HepG2 (cell line): ENCODE results near the gene ZFYVE27. TPM values are rescaled to one million over a fixed set of nuclear protein-coding genes. Genes with fewer than 3 reads are reported as not detected.

Experiments
- ARHGAP35 ChIP-seq: sonication (generic); formaldehyde crosslinking; IDR thresholded peaks from 2 replicates; pipeline ENCODE4 v1.9.0; 2022; ENCODE audit warnings: mild to moderate bottlenecking, inconsistent platforms, moderate library complexity, missing genetic modification reagents, borderline replicate concordance
- CEBPB ChIP-seq: IDR thresholded peaks from 2 replicates; pipeline ENCODE4 v1.6.1; 2011; ENCODE audit warnings: low read depth, low read length, improper control_type of control experiment, borderline replicate concordance
- CEBPG ChIP-seq: IDR thresholded peaks from 2 replicates; pipeline ENCODE4 v1.6.1; 2016
- CREB1 ChIP-seq, 2 experiments: fragments of 450-650 bp in 1 of 2; IDR thresholded peaks; 2 replicates each; pipeline ENCODE4 v1.6.1; 2016 to 2017; ENCODE audit warnings: control low read depth in 1 of 2, mild to moderate bottlenecking in 1 of 2, missing compliant biosample characterization in 1 of 2, missing genetic modification characterization in 1 of 2
- CREM ChIP-seq, 2 experiments: sonication (generic) in 1 of 2; formaldehyde crosslinking in 1 of 2; IDR thresholded peaks; 2 replicates each; pipeline versions ENCODE4 v1.4.0 to v1.6.1; 2016 to 2020; ENCODE audit warnings: antibody characterized with exemption in 1 of 2, mild to moderate bottlenecking in 1 of 2, missing genetic modification reagents in 1 of 2
- ELF3 ChIP-seq: IDR thresholded peaks from 2 replicates; pipeline ENCODE4 v1.6.1; 2016; ENCODE audit warnings: missing genetic modification reagents, missing compliant biosample characterization
- EP300 ChIP-seq, 3 experiments: sonication (generic) in 1 of 3; formaldehyde crosslinking in 1 of 3; IDR thresholded peaks; 2 replicates each; pipeline versions ENCODE4 v1.5.1 to v1.6.1; 2011 to 2020; ENCODE audit warnings: low read depth in 2 of 3, low read length in 2 of 3, borderline replicate concordance in 1 of 3, improper control_type of control experiment in 1 of 3, mild to moderate bottlenecking in 1 of 3, missing genetic modification reagents in 1 of 3, moderate library complexity in 1 of 3
- GATAD2A ChIP-seq: IDR thresholded peaks from 2 replicates; pipeline ENCODE4 v1.6.1; 2016
- HCFC1 ChIP-seq: fragments of 150-350 bp; IDR thresholded peaks from 2 replicates; pipeline ENCODE4 v1.6.1; 2014; ENCODE audit warnings: low read depth, low read length
- HNF4A ChIP-seq: sonication (generic); formaldehyde crosslinking; IDR thresholded peaks from 2 replicates; pipeline ENCODE4 v1.4.0; 2020; ENCODE audit warnings: missing genetic modification reagents
- HOMEZ ChIP-seq: IDR thresholded peaks from 2 replicates; pipeline ENCODE4 v1.6.1; 2016; ENCODE audit warnings: low read depth
- IRF2 ChIP-seq: IDR thresholded peaks from 2 replicates; pipeline ENCODE4 v1.6.1; 2018; ENCODE audit warnings: missing genetic modification reagents, missing compliant biosample characterization
- NCOA5 ChIP-seq: sonication (generic); formaldehyde crosslinking; IDR thresholded peaks from 2 replicates; pipeline ENCODE4 v1.4.0; 2020; ENCODE audit warnings: missing genetic modification reagents
- NR2C2 ChIP-seq: sonication (generic); formaldehyde crosslinking; IDR thresholded peaks from 2 replicates; pipeline ENCODE4 v1.4.0; 2020; ENCODE audit warnings: missing genetic modification reagents, mild to moderate bottlenecking, moderate library complexity, borderline replicate concordance
- ONECUT2 ChIP-seq: sonication (generic); formaldehyde crosslinking; IDR thresholded peaks from 2 replicates; pipeline ENCODE4 v1.4.0; 2020; ENCODE audit warnings: missing genetic modification reagents
- SAP130 ChIP-seq: IDR thresholded peaks from 2 replicates; pipeline ENCODE4 v1.6.1; 2016; ENCODE audit warnings: low read depth
- TBP ChIP-seq: sonication (generic); formaldehyde crosslinking; IDR thresholded peaks from 2 replicates; pipeline ENCODE4 v1.5.0; 2020; ENCODE audit warnings: missing genetic modification reagents
- TFAP4 ChIP-seq: sonication (generic); IDR thresholded peaks from 2 replicates; pipeline ENCODE4 v1.6.1; 2016; ENCODE audit warnings: low read depth, borderline replicate concordance
- THAP11 ChIP-seq: IDR thresholded peaks from 2 replicates; pipeline ENCODE4 v1.6.1; 2016; ENCODE audit warnings: missing biosample characterization, missing genetic modification reagents
- ZBTB39 ChIP-seq: sonication (generic); formaldehyde crosslinking; IDR thresholded peaks from 2 replicates; pipeline ENCODE4 v1.5.0; 2020; ENCODE audit warnings: missing genetic modification reagents
- ZKSCAN5 ChIP-seq: sonication (generic); formaldehyde crosslinking; IDR thresholded peaks from 2 replicates; pipeline ENCODE4 v1.5.1; 2020; ENCODE audit warnings: mild to moderate bottlenecking, missing genetic modification reagents
- ZNF124 ChIP-seq: sonication (generic); formaldehyde crosslinking; IDR thresholded peaks from 2 replicates; pipeline ENCODE4 v1.4.0; 2020; ENCODE audit warnings: missing genetic modification reagents
- ZNF574 ChIP-seq: sonication (generic); formaldehyde crosslinking; IDR thresholded peaks from 2 replicates; pipeline ENCODE4 v1.4.0; 2020; ENCODE audit warnings: missing genetic modification reagents
- polyA plus RNA-seq, 8 experiments: library from polyadenylated mRNA; depleted of rRNA in 3 of 8; stranded (reverse) in 7 of 8; unstranded in 1 of 8; fragments of >200 nt; fragmentation: Illumina TruSeq in 4 of 8; extraction: Trizol in 4 of 8; gene quantifications; 2 replicates each; pipeline versions ENCODE4 v1.2.1 to v1.2.3, GENCODE V29; 2011 to 2016; ENCODE audit warnings: low read depth in 4 of 8, missing spikeins in 1 of 8, mixed read lengths in 1 of 8; ENCODE audit not compliant: insufficient read depth in 1 of 8
- total RNA-seq, 5 experiments: library from RNA; depleted of rRNA; stranded (reverse); fragments of >200 nt; fragmentation: Illumina TruSeq; extraction: Trizol; gene quantifications; 2 replicates each; pipeline ENCODE4 v1.2.3, GENCODE V29; 2016; ENCODE audit warnings: low read depth in 1 of 5

Gene ZFYVE27
- total and polyA plus RNA-seq, 2 of the 13 experiments (the other 11 are each of a cell fraction or from before 2014, with no cell fraction given), result 19.7 to 20.5 TPM

- peak; percentile 48; the same call in 1 of the 2 replicates for TF ChIP-seq ZBTB39 (CRISPR knock-in tag)
- peak; percentile 66; the same call in 1 of the 2 replicates for TF ChIP-seq HCFC1
- TF ChIP-seq CEBPG (CRISPR knock-in tag), result peak; percentile 59
- peak; percentile 61; the same call in 1 of the 2 replicates for TF ChIP-seq CEBPB
- TF ChIP-seq ZNF124, result no peak
- 0 out of 2 replicates have a peak, but pooled peaks have one; percentile 7 for TF ChIP-seq HNF4A (CRISPR knock-in tag)
- TF ChIP-seq EP300 (IDR thresholded peaks at IDR 0.05; ENCODE audit: low read depth in 2 of 2, low read length in 2 of 2), result peak in 1 of 2 experiments; percentile 23; a peak in 1 of 4 replicates
- TF ChIP-seq EP300 (CRISPR knock-in tag; IDR thresholded peaks at IDR 0.05; ENCODE audit: borderline replicate concordance), result peak; percentile 19; the same call in 1 of the 2 replicates
- peak; percentile 87 for TF ChIP-seq ZKSCAN5 (CRISPR knock-in tag)
- peak; percentile 94 for TF ChIP-seq NR2C2 (CRISPR knock-in tag)
- peak; percentile 98 for TF ChIP-seq THAP11 (CRISPR knock-in tag)
- TF ChIP-seq ONECUT2 (CRISPR knock-in tag), result no peak
- TF ChIP-seq NCOA5 (CRISPR knock-in tag), result no peak
- TF ChIP-seq TBP (CRISPR knock-in tag), result no peak
- peak; percentile 53; the same call in 1 of the 2 replicates for TF ChIP-seq ELF3 (CRISPR knock-in tag)
- no peak for TF ChIP-seq ARHGAP35
- TF ChIP-seq ZNF574 (CRISPR knock-in tag), result peak; percentile 41; the same call in 1 of the 2 replicates
- no peak for TF ChIP-seq CREB1 (IDR thresholded peaks at IDR 0.05)
- 0 out of 2 replicates have a peak, but pooled peaks have one; percentile 42 for TF ChIP-seq CREB1 (CRISPR knock-in tag; IDR thresholded peaks at IDR 0.05)
- 0 out of 2 replicates have a peak, but pooled peaks have one; percentile 34 for TF ChIP-seq SAP130 (CRISPR knock-in tag)
- 0 out of 2 replicates have a peak, but pooled peaks have one; percentile 8 for TF ChIP-seq GATAD2A (CRISPR knock-in tag)
- TF ChIP-seq TFAP4, result peak; percentile 57; the same call in 1 of the 2 replicates
- peak; percentile 48; the same call in 1 of the 2 replicates for TF ChIP-seq IRF2
- TF ChIP-seq CREM (IDR thresholded peaks at IDR 0.05), result 0 out of 2 replicates have a peak, but pooled peaks have one; percentile 18
- TF ChIP-seq CREM (CRISPR knock-in tag; IDR thresholded peaks at IDR 0.05), result no peak
- no peak for TF ChIP-seq HOMEZ (CRISPR knock-in tag)
Observed at GRCh38 chr10:97726636-97727178, 10.2 kb upstream of the ZFYVE27 start (continued).
